ENCODE results near the gene PKD1.

DNA sequence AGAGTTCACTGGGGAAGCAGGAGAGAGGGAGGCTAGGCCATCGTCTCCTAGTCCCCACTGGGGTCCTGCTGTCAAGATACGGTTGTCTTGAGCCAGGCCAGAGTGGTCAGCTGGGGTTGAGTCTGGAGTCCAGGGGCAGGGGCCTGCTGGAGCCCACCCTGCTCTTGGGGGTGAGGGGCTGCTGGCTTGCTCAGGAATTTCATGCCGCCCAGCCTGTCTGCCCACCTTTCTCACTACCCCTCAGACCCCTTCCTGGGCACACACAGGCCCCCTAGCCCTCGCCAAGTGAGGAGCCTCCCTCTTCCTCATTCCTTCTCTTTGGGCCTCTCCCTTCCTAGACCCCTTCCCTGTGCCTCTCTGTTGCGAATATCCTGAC is 21.1 kb upstream of the PKD1 start:
- TF ChIP-seq, protein P1, sequence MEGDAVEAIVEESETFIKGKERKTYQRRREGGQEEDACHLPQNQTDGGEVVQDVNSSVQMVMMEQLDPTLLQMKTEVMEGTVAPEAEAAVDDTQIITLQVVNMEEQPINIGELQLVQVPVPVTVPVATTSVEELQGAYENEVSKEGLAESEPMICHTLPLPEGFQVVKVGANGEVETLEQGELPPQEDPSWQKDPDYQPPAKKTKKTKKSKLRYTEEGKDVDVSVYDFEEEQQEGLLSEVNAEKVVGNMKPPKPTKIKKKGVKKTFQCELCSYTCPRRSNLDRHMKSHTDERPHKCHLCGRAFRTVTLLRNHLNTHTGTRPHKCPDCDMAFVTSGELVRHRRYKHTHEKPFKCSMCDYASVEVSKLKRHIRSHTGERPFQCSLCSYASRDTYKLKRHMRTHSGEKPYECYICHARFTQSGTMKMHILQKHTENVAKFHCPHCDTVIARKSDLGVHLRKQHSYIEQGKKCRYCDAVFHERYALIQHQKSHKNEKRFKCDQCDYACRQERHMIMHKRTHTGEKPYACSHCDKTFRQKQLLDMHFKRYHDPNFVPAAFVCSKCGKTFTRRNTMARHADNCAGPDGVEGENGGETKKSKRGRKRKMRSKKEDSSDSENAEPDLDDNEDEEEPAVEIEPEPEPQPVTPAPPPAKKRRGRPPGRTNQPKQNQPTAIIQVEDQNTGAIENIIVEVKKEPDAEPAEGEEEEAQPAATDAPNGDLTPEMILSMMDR (IDR thresholded peaks at IDR 0.05) = no peak
- TF ChIP-seq POLR2AphosphoS5 (IDR thresholded peaks at IDR 0.05) = no peak
- TF ChIP-seq POLR2A (IDR thresholded peaks at IDR 0.05) = no peak
